OCI-LY3 (cell line): ENCODE results near the gene CACNA1C.

Experiments used
- H2AFZ ChIP-seq: fragments of 200-600, 300-600 bp; shearing (Covaris generic); 2 replicates; pipeline ENCODE4 v1.6.0; 2014; ENCODE audit warnings: antibody characterized with exemption, low read depth, low read length
- H3K27ac ChIP-seq: fragments of 200-600, 300-600 bp; sonication (generic); 2 replicates; pipeline ENCODE4 v1.5.1; 2014; ENCODE audit warnings: mild to moderate bottlenecking, low read length, moderate library complexity, mixed read lengths
- H3K27me3 ChIP-seq: fragments of 200-600, 300-600 bp; sonication (generic); 2 replicates; pipeline ENCODE4 v1.6.1; 2014; ENCODE audit warnings: low read depth, low read length, mixed read lengths
- H3K36me3 ChIP-seq: fragments of 200-600, 300-600 bp; sonication (generic); replicated peaks from 2 replicates; pipeline ENCODE3; 2014; ENCODE audit warnings: low read depth, low read length, mixed read lengths
- H3K4me1 ChIP-seq: fragments of 300-600, 200-600 bp; sonication (generic); 2 replicates; pipeline ENCODE4 v1.6.1; 2014; ENCODE audit warnings: low read length, mixed read lengths
- H3K4me2 ChIP-seq: fragments of 200-600, 300-600 bp; sonication (generic); 2 replicates; pipeline ENCODE4 v1.6.1; 2014; ENCODE audit warnings: low read length, mixed read lengths
- H3K4me3 ChIP-seq: fragments of 300-600, 200-600 bp; sonication (generic); 2 replicates; pipeline ENCODE4 v1.5.1; 2014; ENCODE audit warnings: antibody characterized with exemption, mild to moderate bottlenecking, low read length, moderate library complexity
- H3K79me2 ChIP-seq: fragments of 300-600, 200-600 bp; shearing (Covaris generic); 2 replicates; pipeline ENCODE4 v1.6.1; 2014; ENCODE audit warnings: mild to moderate bottlenecking, low read length, mixed read lengths
- H3K9ac ChIP-seq: fragments of 300-600, 200-600 bp; shearing (Covaris generic); 2 replicates; pipeline ENCODE4 v1.6.0; 2014; ENCODE audit warnings: mild to moderate bottlenecking, low read length, moderate library complexity
- H3K9me3 ChIP-seq: fragments of 200-600, 300-600 bp; shearing (Covaris generic); 2 replicates; pipeline ENCODE4 v1.6.1; 2014; ENCODE audit warnings: low read length, mixed read lengths; ENCODE audit not compliant: insufficient read depth
- H4K20me1 ChIP-seq: fragments of 200-600, 300-600 bp; sonication (generic); 2 replicates; pipeline ENCODE4 v1.6.1; 2016; ENCODE audit warnings: low read length, mixed read lengths; ENCODE audit not compliant: insufficient read depth
- EZH2phosphoT487 ChIP-seq: fragments of 200-600 bp; shearing (Covaris generic); IDR thresholded peaks from 2 replicates; pipeline ENCODE4 v1.6.1; 2018; ENCODE audit warnings: antibody characterized with exemption, mixed run types, low read depth
- TF ChIP-seq, protein P1 (sequence below): fragments of 200-600, 300-600 bp; sonication (generic); IDR thresholded peaks from 2 replicates; pipeline ENCODE4 v1.5.1; 2014; ENCODE audit warnings: antibody characterized with exemption, low read length, low read depth

Gene CACNA1C

DNA sequence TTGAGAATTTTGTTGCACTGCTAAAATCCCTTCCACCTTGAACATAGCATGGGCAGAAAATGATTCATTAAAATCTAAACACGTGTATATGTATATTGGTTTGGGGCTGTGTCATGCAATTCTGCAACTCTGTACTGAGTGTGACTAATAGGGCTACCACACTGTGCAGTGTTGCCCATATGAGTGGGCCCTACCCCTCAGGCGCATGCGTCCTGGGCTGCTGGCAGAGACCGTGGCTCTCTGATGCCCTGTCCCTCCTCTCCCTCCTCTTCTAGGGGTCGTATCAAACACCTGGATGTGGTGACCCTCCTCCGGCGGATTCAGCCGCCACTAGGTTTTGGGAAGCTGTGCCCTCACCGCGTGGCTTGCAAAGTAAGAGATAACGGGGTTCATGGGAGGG, 613.6 kb downstream of the CACNA1C start:
- Histone ChIP-seq H3K27ac (no peak overlapping the region), H3K9ac (no peak overlapping the region), H3K27me3 (peaks cover 15% of the 10 kb centered on the region), H3K79me2 (no peaks in the 10 kb centered on the region), H3K4me2 (no peak overlapping the region), H2AFZ (no peak overlapping the region), H3K4me1 (no peaks in the 10 kb centered on the region), H3K9me3 (no peaks in the 10 kb centered on the region), H3K36me3 (no peaks in the 10 kb centered on the region), H4K20me1 (no peaks in the 10 kb centered on the region), H3K4me3 (no peak overlapping the region)
- no peak for TF ChIP-seq EZH2phosphoT487
- TF ChIP-seq, protein P1, sequence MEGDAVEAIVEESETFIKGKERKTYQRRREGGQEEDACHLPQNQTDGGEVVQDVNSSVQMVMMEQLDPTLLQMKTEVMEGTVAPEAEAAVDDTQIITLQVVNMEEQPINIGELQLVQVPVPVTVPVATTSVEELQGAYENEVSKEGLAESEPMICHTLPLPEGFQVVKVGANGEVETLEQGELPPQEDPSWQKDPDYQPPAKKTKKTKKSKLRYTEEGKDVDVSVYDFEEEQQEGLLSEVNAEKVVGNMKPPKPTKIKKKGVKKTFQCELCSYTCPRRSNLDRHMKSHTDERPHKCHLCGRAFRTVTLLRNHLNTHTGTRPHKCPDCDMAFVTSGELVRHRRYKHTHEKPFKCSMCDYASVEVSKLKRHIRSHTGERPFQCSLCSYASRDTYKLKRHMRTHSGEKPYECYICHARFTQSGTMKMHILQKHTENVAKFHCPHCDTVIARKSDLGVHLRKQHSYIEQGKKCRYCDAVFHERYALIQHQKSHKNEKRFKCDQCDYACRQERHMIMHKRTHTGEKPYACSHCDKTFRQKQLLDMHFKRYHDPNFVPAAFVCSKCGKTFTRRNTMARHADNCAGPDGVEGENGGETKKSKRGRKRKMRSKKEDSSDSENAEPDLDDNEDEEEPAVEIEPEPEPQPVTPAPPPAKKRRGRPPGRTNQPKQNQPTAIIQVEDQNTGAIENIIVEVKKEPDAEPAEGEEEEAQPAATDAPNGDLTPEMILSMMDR = no peak

DNA sequence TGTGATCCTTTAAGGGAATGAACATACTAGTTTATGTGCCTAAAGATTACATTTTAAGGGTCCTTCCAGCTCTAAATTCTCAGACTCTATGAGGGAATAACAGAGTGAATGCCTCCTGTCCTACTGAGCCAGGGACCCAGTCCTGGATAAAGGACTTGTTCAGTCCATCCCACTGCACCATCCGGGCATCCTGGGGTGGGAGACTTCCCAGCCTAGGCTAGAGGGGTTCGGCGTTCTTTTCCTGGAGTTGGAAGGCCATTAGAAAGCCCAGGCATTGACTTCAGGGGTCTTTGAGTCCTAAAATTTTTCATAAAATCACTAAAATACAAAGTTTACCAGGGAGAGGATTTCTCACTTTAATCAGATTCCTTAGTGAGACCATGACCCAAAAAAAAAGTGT, 614.1 kb downstream of the CACNA1C start:
- H3K9me3 ChIP-seq = no peaks in the 10 kb centered on the region
- no peak overlapping the region for H3K27ac ChIP-seq
- H3K9ac ChIP-seq = no peak overlapping the region
- H3K36me3 ChIP-seq = no peaks in the 10 kb centered on the region
- no peaks in the 10 kb centered on the region for H3K4me1 ChIP-seq
- TF ChIP-seq, protein P1 = no peak
- TF ChIP-seq EZH2phosphoT487 = no peak
- H3K4me3 ChIP-seq = no peak overlapping the region
- no peak overlapping the region for H2AFZ ChIP-seq
- no peak overlapping the region for H3K4me2 ChIP-seq
- no peaks in the 10 kb centered on the region for H4K20me1 ChIP-seq
- peaks cover 15% of the 10 kb centered on the region for H3K27me3 ChIP-seq
- H3K79me2 ChIP-seq = no peaks in the 10 kb centered on the region

DNA sequence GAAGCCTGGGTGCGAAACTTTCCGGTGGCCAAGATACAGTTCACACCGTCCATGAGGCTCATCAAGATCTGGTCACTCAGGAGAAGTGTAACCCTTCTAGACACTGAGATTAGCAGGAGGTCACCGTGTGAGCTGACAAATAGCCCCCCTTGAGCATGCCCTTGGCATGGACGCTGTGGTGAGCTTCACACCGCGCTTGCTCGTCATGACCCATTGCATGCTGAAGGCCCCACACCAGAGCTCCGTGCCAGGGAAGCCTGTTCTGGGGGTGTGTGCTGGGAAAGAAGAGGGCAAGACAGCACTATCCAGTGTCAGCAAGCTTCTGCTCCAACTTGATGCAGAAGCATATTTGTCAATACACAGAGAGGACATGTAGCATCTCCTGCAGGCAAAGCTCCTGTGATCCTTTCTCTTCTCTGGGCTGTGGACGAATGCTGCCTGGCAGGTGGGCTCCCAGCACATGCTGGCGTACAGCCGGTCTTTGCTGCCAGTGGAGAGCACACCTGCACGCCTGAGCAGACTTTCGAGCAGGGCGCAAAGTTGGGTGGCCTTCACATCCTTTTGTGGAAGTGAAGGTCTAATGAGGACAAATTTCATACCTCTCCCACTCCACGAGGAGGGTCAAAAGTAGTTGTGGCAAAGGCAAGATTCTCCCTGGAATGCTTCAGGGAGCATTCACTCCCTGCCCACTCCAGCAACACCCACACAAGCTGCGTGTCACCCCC, 615.1 kb downstream of the CACNA1C start:
- no peaks in the 10 kb centered on the region for H3K79me2 ChIP-seq
- no peaks in the 10 kb centered on the region for H3K4me1 ChIP-seq
- no peaks in the 10 kb centered on the region for H3K36me3 ChIP-seq
- no peaks in the 10 kb centered on the region for H4K20me1 ChIP-seq
- H3K4me3 ChIP-seq = no peak overlapping the region
- no peak overlapping the region for H3K9ac ChIP-seq
- no peak for TF ChIP-seq EZH2phosphoT487
- TF ChIP-seq, protein P1 = no peak
- H3K4me2 ChIP-seq = no peak overlapping the region
- no peak overlapping the region for H3K27ac ChIP-seq
- no peak overlapping the region for H2AFZ ChIP-seq
- no peaks in the 10 kb centered on the region for H3K9me3 ChIP-seq
- H3K27me3 ChIP-seq = peaks cover 7% of the 10 kb centered on the region

DNA sequence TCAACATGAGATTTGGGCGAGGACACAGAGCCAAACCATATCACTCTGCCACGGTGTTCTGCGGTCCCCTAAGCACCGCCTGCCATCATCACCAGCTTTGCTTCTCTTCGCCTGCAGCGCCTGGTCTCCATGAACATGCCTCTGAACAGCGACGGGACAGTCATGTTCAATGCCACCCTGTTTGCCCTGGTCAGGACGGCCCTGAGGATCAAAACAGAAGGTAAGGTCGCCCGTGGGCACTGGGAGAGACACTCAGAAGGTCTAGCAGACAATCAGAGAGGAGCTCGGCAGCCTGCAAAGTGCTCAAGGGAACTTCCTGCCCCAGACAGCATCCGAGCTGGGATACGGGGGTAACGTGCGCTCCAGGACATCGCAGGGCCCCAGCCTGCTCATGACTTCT, 616.0 kb downstream of the CACNA1C start:
- no peak overlapping the region for H2AFZ ChIP-seq
- H3K36me3 ChIP-seq = no peaks in the 10 kb centered on the region
- H3K9me3 ChIP-seq = no peaks in the 10 kb centered on the region
- H3K27me3 ChIP-seq = peaks cover 5% of the 10 kb centered on the region; the same call in 1 of the 2 replicates
- H3K79me2 ChIP-seq = no peaks in the 10 kb centered on the region
- H3K4me2 ChIP-seq = no peak overlapping the region
- no peak overlapping the region for H3K4me3 ChIP-seq
- no peaks in the 10 kb centered on the region for H4K20me1 ChIP-seq
- no peak overlapping the region for H3K9ac ChIP-seq
- H3K4me1 ChIP-seq = no peaks in the 10 kb centered on the region
- H3K27ac ChIP-seq = no peak overlapping the region
- TF ChIP-seq, protein P1 = no peak
- TF ChIP-seq EZH2phosphoT487 = no peak
